GM19193 (cell line): Measurements from ENCODE around the gene MAMDC4.

Experiments used
- POLR2A ChIP-seq: IDR thresholded peaks from 4 replicates; pipeline ENCODE4 v1.6.1; 2011; ENCODE audit not compliant: insufficient read depth, insufficient read length; ENCODE audit errors: extremely low read depth

Gene MAMDC4

DNA sequence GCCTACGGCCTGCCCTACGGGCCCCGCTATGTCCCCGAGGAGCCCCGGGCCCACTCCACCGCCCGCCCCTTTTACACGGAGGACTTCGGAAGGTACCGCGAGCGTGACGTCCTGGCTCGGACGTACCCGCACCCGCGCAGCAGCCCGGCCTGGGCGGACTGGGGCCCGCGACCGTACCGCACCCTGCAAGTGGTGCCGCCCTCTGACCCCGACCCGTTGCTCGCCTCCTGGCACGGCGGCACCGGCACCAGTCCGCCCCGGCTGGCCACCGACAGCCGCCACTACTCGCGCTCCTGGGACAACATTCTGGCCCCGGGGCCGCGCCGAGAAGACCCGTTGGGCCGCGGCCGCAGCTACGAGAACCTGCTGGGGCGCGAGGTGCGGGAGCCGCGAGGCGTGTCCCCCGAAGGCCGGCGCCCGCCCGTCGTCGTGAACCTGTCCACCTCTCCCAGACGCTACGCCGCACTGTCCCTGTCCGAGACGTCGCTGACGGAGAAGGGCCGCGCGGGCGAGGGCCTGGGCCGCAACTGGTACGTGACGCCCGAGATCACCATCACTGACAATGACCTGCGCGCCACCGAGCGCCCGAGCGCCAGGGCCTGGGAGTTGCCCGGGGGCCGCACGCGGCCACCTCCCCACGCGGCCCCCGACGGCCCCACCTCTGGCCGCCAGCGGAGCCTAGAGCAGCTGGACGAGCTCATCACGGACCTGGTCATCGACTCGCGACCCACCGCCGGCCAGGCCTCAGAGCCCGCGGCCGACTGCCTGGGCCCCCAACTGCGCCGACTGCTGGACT, 6.5 kb upstream of the MAMDC4 start:
- no peak for TF ChIP-seq POLR2A

DNA sequence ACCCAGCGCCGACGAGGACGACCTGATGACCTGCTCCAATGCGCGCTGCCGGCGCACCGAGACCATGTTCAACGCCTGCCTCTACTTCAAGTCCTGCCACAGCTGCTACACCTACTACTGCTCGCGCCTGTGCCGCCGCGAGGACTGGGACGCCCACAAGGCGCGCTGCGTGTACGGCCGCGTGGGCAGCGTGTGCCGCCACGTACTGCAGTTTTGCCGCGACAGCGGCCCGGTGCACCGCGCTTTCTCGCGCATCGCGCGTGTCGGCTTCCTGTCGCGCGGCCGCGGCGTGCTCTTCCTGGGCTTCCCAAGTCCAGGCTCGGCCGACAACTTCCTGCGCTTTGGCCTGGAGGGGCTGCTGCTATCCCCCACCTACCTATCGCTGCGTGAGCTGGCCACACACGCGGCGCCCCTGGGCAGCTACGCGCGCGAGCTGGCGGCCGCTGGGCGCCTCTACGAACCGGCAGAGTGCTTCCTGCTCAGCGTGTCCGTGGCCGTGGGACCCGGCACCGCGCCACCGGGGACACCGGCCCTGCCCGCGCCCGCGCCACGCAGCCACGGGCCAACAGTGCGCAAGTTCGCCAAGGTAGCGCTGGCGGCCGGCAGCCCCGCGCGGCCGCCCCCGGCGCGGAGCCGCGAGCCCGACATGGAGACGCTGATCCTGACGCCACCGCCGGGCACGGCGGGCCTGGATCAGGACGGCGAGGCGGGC, 5.6 kb upstream of the MAMDC4 start:
- TF ChIP-seq POLR2A = no peak

DNA sequence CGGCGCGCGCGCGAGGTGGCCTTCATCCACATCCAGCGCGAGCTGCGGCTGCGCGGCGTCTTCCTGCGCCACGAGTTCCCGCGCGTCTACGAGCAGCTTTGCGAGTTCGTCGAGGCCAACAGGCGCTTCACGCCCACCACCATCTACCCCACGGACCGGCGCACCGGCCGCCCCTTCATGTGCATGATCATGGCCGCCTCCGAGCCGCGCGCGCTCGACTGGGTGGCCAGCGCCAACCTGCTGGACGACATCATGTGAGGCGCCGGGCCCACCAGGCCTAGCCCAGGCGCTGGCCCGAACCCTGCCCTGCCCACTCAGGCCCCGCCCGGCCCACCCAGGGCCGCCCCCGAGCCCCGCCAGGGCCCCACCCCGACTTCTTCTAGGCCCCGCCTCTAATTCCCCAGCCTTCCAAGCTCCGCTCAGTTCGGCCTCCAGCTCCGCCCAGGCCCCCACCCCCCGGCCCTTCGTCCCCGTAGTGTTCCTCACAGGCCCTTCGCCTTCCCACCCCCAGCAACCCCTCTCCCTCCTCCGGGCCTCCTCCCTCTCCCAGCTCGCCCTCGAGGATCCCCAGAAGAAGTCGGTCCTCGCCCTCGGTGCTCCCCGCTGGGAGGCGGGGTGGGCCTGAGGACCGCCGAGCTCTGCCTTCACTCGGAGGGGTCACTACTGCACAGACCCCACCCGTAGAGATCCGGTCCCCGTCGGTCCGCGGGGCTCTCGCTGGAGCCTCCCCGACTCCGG, 4.9 kb upstream of the MAMDC4 start:
- no peak for TF ChIP-seq POLR2A

DNA sequence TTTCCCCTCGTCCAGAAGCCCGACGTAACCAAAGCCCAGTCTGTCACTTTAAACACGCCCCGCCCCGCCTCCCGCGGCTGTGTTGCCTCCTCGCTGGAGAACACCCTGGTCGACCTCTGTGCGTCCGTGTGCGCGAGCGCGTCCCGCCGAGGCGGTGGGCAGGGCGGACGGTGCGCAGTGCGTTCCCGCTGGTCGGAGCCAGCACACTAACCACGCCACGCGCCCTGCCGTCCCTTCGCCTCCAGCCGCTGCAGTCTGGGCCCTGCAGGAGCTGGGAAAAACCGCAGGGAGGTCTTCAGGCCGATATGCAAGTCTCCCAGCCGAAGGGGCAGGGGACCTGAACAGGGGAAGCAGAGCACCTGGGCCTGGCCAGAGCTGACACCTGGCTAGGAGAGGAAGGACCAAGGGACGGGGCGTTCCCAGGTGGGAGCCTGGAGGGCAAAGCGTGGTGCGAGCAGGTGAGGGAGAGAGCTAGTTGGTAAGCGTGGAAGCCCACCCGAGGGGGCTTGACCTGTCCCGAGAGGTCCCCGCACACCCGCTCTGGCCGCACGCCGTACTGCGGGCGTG, 4.2 kb upstream of the MAMDC4 start:
- peak; percentile 56 for TF ChIP-seq POLR2A

DNA sequence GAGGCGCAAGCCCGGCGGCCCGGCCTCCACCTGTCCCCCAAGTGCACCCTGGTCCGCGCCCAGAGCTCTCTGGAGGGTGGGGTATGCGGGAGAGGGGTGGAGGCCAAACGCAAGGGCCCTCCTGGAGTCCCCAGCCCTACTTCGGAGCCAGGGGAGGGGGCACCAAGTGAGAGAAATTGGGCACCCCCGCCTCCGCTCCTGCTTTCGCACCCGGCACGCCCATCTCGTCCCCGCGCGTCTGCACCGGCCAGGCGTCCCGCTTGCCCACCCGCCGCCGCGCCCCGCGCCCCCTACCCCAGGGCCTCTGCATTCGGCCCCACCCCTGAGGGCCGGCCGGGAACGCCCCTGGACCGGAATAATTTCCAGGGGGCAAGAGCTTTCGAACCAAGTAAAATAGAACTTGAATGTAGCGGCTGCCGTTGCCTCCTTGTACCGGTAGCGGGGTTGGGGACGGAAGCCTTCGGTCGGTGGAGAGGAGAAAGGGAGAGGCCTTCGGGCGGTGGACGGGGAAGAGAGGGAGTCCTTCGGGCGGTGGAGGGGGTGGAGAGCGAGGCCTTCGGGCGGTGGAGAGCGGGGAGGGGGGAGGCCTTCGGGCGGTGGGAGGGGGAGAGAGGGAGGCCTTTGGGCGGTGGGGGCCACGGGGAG, 3.6 kb upstream of the MAMDC4 start:
- TF ChIP-seq POLR2A = no peak

GRCh38 chr9:136849038-136849959, 2.8 kb upstream of the MAMDC4 start, which contains the start of gene PHPT1:
Gene PHPT1 (plus strand): TSS chr9:136849409. CDS start chr9:136849431, 22 bp downstream.
- TF ChIP-seq POLR2A = peak; percentile 93

DNA sequence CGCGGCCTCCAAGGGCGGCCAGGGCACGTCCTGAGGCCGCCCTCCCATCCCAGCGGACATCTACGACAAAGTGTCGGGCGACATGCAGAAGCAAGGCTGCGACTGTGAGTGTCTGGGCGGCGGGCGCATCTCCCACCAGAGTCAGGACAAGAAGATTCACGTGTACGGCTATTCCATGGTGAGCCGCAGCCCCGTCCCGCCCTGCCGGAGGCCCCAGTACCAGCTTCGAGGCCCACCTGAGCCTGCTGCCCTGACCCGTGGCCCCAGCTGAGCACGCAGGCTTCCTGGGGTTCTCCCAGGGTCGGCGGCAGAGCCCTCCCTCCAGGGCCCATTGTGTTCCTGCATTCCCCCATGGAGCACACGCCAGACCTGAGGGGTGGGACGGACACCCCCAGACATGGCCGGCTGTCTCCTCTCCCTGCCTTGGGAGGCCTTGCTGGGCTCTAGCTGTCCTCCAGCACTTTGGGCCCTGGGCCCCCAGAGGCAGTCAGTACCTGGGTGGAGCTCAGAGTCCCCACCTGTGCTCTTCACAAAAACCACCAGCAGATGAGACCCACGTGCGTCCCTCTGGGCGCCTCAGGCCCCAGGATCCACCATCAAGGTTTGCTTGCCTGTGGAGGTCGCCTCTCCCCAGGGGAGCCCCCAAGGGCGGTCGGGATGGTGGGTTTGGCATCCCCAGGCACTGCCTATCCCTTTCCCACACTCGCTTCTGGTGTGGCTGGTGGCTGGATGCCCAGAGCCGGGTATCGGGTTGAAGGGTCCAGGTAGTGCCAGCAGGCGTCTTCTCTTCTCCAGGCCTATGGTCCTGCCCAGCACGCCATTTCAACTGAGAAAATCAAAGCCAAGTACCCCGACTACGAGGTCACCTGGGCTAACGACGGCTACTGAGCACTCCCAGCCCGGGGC, 1.9 kb upstream of the MAMDC4 start:
- no peak for TF ChIP-seq POLR2A

DNA sequence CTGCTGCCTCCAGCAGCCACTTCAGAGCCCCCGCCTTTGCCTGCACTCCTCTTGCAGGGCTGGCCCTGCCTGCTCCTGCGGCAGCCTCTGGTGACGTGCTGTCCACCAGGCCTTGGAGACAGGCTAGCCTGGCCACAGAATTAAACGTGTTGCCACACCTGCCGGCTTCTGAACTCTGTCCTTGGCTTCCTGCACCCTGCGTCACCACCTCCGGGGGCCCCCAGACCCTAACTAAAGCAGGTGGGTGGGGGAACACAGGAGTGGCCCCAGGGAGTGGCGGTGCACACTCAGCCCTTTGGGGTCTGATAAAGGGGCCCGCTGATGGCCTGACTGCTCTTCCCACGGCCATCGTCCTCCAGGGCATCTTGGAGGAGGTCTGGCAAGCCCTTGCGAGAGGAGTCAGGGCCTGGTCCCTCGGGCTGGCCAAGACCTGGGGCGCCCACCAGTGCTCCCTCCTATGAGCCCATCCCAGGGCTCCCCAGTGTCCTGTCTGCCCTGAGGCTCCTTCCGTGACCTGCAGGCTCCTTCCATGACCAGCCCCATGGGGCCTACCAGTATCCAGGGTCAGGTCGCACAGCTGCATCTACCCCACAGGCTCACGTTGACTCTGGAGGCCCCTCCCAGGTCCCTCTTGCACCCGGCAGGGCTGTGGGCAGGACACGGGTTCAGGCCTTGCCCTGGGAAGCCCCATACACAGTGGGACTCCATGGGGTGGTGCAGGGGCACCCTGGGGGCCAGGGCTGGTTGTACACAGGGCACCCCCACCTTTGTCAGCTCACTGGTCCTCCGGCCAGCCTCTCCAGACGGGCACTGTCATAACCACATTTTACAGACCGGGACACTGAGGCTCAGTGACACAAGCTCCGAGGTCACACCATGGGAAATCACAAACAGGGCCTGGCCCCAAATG, 1.0 kb upstream of the MAMDC4 start:
- no peak for TF ChIP-seq POLR2A

DNA sequence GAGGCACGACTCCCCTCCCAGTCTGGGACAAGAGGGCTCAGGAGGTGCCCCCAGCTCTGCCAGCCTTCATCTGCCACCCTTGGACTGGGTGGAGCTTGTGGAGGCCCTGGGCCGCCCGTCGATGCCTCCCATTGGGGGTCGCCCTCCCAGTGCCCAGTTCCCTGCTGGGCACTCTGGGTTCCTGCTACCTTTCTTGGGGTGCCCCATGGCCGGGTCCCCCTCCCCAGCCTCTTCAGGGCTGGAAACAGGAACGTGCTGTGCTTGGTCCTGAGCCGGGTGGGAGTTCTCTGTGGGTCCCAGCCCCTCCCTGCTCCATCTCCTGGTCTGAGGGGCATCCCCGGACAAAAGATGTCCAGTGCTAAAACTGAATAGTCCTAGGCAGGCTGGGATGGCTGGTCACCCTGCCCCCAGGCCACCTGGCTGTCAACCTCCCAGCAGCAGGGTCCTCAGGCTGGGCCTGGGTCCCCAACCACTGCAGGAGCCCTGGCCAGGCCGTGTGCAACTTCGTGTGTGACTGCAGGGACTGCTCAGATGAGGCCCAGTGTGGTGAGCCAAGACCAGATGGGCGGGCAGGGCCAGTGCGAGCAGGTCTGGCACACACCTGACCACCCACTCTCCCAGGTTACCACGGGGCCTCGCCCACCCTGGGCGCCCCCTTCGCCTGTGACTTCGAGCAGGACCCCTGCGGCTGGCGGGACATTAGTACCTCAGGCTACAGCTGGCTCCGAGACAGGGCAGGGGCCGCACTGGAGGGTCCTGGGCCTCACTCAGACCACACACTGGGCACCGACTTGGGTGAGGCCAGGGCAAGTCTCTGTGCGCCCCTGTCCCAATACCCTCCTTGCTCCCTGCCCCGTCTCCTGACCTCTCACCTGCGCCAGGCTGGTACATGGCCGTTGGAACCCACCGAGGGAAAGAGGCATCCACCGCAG, 784 bp downstream of the MAMDC4 start:
- TF ChIP-seq POLR2A = no peak

DNA sequence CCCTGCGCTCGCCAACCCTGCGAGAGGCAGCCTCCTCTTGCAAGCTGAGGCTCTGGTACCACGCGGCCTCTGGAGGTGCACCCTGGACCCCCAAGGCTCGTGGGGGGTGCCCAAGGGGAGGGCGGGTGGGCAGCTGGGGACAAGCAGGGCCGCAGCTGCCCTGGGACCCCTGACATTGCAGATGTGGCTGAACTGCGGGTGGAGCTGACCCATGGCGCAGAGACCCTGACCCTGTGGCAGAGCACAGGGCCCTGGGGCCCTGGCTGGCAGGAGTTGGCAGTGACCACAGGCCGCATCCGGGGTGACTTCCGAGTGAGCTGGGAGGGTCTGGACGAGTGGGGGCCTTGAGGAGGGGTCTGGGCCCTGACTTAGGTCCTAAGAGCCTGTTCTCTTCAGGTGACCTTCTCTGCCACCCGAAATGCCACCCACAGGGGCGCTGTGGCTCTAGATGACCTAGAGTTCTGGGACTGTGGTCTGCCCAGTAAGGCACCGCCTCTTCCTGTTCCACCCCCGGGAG, 1.5 kb downstream of the MAMDC4 start:
- TF ChIP-seq POLR2A = no peak
